Panc1 (cell line): Measurements from ENCODE around the gene HELZ. TPM values are rescaled to one million over a fixed set of nuclear protein-coding genes. Genes with fewer than 3 reads are reported as not detected.
A peak's percentile ranks its signal among the peaks of the same experiment; 100 is the strongest.

Source experiments
- ATAC-seq: fragments of 200-7000 bp; cut with Tn5 transposase; 2 replicates; pipeline ENCODE4 v1.9.1; 2020; ENCODE audit warnings: mild to moderate bottlenecking, moderate library complexity
- BruUV-seq: library from RNA; stranded (reverse); fragments of 400-500 nt; replicated peaks from 2 replicates; lab custom pipeline; 2021; lab: Mats Ljungman, UMichigan
- CTCF ChIA-PET: fragments of 300-600 bp; sonication (Branson Sonifier 250); formaldehyde crosslinking; loops from one replicate; lab custom pipeline; 2022; ENCODE audit warnings: antibody characterized with exemption; lab: Charles Lee
- POLR2A ChIA-PET: fragments of 300-600 bp; sonication (Branson Sonifier 250); formaldehyde crosslinking; loops from one replicate; lab custom pipeline; 2022; ENCODE audit warnings: antibody characterized with exemption; lab: Charles Lee
- DNase-seq: peaks from one replicate; pipeline ENCODE4 v3.0.0-alpha.2; 2010; ENCODE audit warnings: low read depth, low spot score
- H3K27ac ChIP-seq: 2 replicates; pipeline ENCODE4 v1.5.1; 2011; ENCODE audit warnings: mild to moderate bottlenecking, low read length, inconsistent platforms
- H3K27me3 ChIP-seq: fragments of 200-500 bp; sonication (Bioruptor generic); 2 replicates; pipeline ENCODE4 v1.6.0; 2014; ENCODE audit warnings: low read length, inconsistent platforms; ENCODE audit not compliant: control insufficient read depth, insufficient read depth
- H3K36me3 ChIP-seq: fragments of 200-500 bp; sonication (Bioruptor generic); 2 replicates; pipeline ENCODE4 v1.5.1; 2014; ENCODE audit warnings: inconsistent platforms, mild to moderate bottlenecking, low read length, moderate library complexity; ENCODE audit not compliant: control insufficient read depth, insufficient read depth
- H3K4me1 ChIP-seq: 2 replicates; pipeline ENCODE4 v1.5.1; 2011; ENCODE audit warnings: inconsistent platforms, mild to moderate bottlenecking, low read length, moderate library complexity; ENCODE audit not compliant: control insufficient read depth, insufficient read depth
- H3K4me3 ChIP-seq, 2 experiments: 2 replicates each; pipeline ENCODE4 v1.5.1; 2011 to 2012; ENCODE audit warnings: low read depth in 2 of 2, low read length in 2 of 2, mild to moderate bottlenecking in 2 of 2, inconsistent platforms in 1 of 2, moderate library complexity in 1 of 2
- H3K9me3 ChIP-seq: fragments of 200-500 bp; sonication (Bioruptor generic); 2 replicates; pipeline ENCODE4 v1.5.1; 2014; ENCODE audit warnings: low read depth, mild to moderate bottlenecking, inconsistent platforms, low read length, moderate library complexity; ENCODE audit not compliant: control insufficient read depth, insufficient read depth
- POLR2AphosphoS5 ChIP-seq: IDR thresholded peaks from 2 replicates; pipeline ENCODE4 v1.6.1; 2012; ENCODE audit warnings: mild to moderate bottlenecking, low read depth, low read length, moderate library complexity
- SIN3A ChIP-seq: IDR thresholded peaks from 2 replicates; pipeline ENCODE4 v1.6.1; 2012; ENCODE audit warnings: low read depth, mild to moderate bottlenecking, low read length, moderate library complexity, borderline replicate concordance; ENCODE audit not compliant: insufficient read depth
- TCF7L2 ChIP-seq: IDR thresholded peaks from 2 replicates; pipeline ENCODE4 v1.6.1; 2011; ENCODE audit warnings: mild to moderate bottlenecking, low read depth, low read length, inconsistent platforms
- in situ Hi-C: cut with HindIII; loops from 2 replicates; pipeline ENCODE4 v1.10.0; 2016; ENCODE audit warnings: low sequenced_read_pairs, low pct_unique_long_range_greater_than_20kb
- intact Hi-C: fragments of 100-400 bp; cut with micrococcal nuclease; formaldehyde crosslinking; loops from one replicate; pipeline ENCODE4 v1.10.0; 2022; ENCODE audit not compliant: unreplicated experiment
- total RNA-seq: library from RNA; stranded (reverse); gene quantifications from one replicate; pipeline ENCODE4 v1.2.1, GENCODE V29; 2021; ENCODE audit not compliant: unreplicated experiment
- TF ChIP-seq, protein P1 (sequence below), 2 experiments: IDR thresholded peaks; 2 replicates each; pipeline ENCODE4 v1.6.1; 2011 to 2012; ENCODE audit warnings: low read depth in 2 of 2, control low read depth in 1 of 2, low read length in 1 of 2, mild to moderate bottlenecking in 1 of 2, moderate library complexity in 1 of 2; ENCODE audit not compliant: insufficient read depth in 1 of 2
- TF ChIP-seq, protein P2 (sequence below): fragments of 450-650 bp; IDR thresholded peaks from 2 replicates; pipeline ENCODE4 v1.5.1; 2017; ENCODE audit warnings: mild to moderate bottlenecking

Gene HELZ
- total RNA-seq, 1 experiment from 2014 or later = 15.0 TPM

GRCh38 chr17:67293251-67294203, 48.5 kb upstream of the HELZ start:
- POLR2A ChIA-PET = interaction anchor here (0.6 kb wide), 1 partner anchor 429 kb away, joined by 3 read pairs; no protein-coding TSS in a partner anchor
- ATAC-seq (peak; percentile 93), DNase-seq (peak; percentile 18)
- Histone ChIP-seq H3K4me3 (no peak overlapping the region), H3K36me3 (no peaks in the 10 kb centered on the region), H3K4me1 (no peaks in the 10 kb centered on the region), H3K27ac (no peak overlapping the region), H3K27me3 (no peaks in the 10 kb centered on the region), H3K9me3 (no peaks in the 10 kb centered on the region)
- CTCF ChIA-PET = interaction anchor here (0.5 to 0.7 kb wide), 3 partner anchors 68 to 93 kb away, joined by 3 to 16 read pairs (median 10); no protein-coding TSS in a partner anchor
- in situ Hi-C loops (no loop called here), intact Hi-C loops (no loop called here)
- no TSS peak for BruUV-seq
- TF ChIP-seq TCF7L2 (no peak), SIN3A (no peak), POLR2AphosphoS5 (no peak)
- TF ChIP-seq, protein P1, sequence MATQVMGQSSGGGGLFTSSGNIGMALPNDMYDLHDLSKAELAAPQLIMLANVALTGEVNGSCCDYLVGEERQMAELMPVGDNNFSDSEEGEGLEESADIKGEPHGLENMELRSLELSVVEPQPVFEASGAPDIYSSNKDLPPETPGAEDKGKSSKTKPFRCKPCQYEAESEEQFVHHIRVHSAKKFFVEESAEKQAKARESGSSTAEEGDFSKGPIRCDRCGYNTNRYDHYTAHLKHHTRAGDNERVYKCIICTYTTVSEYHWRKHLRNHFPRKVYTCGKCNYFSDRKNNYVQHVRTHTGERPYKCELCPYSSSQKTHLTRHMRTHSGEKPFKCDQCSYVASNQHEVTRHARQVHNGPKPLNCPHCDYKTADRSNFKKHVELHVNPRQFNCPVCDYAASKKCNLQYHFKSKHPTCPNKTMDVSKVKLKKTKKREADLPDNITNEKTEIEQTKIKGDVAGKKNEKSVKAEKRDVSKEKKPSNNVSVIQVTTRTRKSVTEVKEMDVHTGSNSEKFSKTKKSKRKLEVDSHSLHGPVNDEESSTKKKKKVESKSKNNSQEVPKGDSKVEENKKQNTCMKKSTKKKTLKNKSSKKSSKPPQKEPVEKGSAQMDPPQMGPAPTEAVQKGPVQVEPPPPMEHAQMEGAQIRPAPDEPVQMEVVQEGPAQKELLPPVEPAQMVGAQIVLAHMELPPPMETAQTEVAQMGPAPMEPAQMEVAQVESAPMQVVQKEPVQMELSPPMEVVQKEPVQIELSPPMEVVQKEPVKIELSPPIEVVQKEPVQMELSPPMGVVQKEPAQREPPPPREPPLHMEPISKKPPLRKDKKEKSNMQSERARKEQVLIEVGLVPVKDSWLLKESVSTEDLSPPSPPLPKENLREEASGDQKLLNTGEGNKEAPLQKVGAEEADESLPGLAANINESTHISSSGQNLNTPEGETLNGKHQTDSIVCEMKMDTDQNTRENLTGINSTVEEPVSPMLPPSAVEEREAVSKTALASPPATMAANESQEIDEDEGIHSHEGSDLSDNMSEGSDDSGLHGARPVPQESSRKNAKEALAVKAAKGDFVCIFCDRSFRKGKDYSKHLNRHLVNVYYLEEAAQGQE (IDR thresholded peaks at IDR 0.05; ENCODE audit: insufficient read depth in 1 of 2, low read depth in 2 of 2, low read length in 1 of 2) = no peak
- TF ChIP-seq, protein P2, sequence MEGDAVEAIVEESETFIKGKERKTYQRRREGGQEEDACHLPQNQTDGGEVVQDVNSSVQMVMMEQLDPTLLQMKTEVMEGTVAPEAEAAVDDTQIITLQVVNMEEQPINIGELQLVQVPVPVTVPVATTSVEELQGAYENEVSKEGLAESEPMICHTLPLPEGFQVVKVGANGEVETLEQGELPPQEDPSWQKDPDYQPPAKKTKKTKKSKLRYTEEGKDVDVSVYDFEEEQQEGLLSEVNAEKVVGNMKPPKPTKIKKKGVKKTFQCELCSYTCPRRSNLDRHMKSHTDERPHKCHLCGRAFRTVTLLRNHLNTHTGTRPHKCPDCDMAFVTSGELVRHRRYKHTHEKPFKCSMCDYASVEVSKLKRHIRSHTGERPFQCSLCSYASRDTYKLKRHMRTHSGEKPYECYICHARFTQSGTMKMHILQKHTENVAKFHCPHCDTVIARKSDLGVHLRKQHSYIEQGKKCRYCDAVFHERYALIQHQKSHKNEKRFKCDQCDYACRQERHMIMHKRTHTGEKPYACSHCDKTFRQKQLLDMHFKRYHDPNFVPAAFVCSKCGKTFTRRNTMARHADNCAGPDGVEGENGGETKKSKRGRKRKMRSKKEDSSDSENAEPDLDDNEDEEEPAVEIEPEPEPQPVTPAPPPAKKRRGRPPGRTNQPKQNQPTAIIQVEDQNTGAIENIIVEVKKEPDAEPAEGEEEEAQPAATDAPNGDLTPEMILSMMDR = peak; percentile 88

- Histone ChIP-seq H3K9me3 (no peaks in the 10 kb centered on the region), H3K36me3 (no peaks in the 10 kb centered on the region), H3K27ac (no peak overlapping the region), H3K4me3 (no peak overlapping the region), H3K4me1 (no peaks in the 10 kb centered on the region), H3K27me3 (no peaks in the 10 kb centered on the region)
- ATAC-seq (no peak), DNase-seq (no peak)
- ChIA-PET CTCF (interaction anchor here (0.5 to 0.6 kb wide), 2 partner anchors 15 to 21 kb away, joined by 4 to 6 read pairs; no protein-coding TSS in a partner anchor), POLR2A (interaction anchor here (0.6 kb wide), 2 partner anchors 12 to 115 kb away, joined by 5 to 9 read pairs; no protein-coding TSS in a partner anchor)
- TF ChIP-seq, protein P1 (IDR thresholded peaks at IDR 0.05; ENCODE audit: insufficient read depth in 1 of 2, low read depth in 2 of 2, low read length in 1 of 2) = no peak
- TF ChIP-seq TCF7L2 = no peak
- in situ Hi-C loops = no loop called here
- BruUV-seq = no TSS peak
- intact Hi-C loops = no loop called here
Observed at GRCh38 chr17:67290711-67291291, 45.8 kb upstream of the HELZ start.
